ENCODE results near the gene ETV6.
"Not testable (repeated sequence)": the region's sequence is repeated elsewhere in the genome, so short reads cannot be mapped to it uniquely, and the experiment has no call there.

Gene ETV6

GRCh38 chr12:11672256-11673191 is 23.1 kb downstream of the ETV6 start:
- no peak for DNase-seq

DNA sequence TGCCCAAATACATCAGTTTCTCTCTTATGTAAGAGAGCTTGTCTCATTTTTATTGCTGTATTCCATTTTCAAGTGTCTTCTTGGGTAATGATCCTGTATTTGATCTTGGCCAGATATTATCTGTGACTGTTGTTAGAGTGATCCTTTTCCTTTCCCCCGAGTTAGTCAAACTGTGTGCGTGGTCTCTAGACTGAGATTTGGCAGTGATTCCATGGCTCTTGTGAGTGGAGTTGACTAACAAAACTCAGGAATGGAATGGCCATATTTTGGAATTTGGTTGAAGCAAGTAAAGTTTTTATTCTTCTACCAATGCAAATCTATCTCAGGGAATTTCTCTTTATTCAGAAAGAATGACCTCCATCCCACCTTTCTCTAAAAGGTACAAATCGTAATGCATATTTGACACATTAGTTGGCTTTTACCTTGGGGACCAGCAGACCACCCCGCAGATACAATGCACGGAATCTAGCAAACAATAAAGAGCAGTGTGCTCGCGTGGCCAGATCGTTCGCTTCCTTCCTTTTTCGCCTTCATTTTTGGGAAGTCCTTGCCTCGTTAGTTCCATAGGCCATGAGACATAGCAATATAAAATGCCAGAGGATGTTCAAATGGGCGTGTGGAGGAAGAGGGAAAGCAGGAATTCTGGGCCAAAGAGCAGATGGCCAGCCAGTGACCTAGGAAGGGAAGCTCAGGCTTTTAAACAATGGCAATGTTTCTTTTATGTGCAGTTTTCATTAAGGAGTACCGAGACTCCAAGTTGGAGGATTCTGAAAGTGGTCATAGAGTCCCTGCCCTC is 24.4 kb downstream of the ETV6 start:
- DNase-seq, result no peak

DNA sequence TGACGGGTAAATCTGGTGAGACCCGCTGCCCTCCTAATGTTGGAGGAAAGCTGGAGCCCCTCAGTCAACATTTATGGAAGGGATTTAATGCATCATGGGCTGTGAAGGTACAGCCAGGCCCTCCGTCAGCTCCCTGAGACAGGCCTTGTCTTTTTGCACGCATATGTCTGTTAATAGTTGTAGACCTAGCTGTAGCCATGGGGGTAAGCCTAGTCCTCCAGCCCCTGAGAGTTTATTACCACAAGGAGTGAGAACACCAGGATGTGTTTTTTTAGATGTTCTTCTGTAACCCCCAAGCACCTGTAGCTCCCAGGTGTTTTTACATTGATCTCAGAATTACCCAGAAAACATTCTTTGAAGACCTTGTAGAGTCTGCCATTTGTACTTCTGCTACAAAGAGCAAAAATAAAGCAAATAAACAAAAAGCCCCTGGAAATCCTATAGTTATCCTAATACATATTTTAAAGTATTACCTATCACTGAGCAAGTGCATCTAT is 25.5 kb downstream of the ETV6 start:
- no peak for DNase-seq

- DNase-seq, result no peak
These were observed 26.6 kb downstream of the ETV6 start for GRCh38 chr12:11676052-11676451.

DNA sequence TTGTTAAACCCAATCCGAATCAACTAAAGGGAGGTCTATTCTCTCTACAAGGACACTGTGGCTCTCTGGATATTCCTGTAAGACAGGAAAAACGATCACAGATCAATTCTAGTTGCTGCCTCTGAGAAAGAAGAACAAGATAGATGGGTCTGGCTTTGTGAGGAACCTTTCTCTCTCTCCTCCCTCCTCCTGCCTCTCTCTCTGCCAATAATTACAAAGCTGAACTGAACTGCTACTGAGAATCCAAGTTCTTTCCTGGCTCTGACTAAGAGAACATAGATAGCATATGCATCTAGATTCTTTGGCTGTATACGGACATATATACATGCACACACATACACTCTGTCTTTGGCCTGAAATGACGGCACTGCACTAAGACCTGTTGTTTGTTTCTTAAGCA is 27.6 kb downstream of the ETV6 start:
- no peak for DNase-seq

DNA sequence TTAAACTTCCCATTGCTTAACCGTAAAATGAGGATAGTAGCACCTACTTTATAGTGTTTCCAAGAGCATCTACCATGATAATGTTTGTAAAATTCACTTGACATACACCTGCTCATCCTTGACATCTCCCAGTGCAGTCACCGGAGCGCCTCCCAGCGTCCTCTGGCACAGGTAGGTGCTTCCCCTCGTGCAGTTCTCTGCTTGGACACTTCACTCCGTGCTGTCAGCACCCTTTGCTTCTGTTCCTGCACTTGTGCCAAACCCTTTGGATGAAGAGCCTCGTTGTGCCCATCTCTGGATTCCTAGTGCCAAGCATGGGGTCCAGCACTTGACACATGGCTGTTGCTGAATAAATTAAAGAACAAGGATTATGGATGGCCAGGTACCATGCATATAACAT is 28.3 kb downstream of the ETV6 start:
- DNase-seq, result no peak

DNA sequence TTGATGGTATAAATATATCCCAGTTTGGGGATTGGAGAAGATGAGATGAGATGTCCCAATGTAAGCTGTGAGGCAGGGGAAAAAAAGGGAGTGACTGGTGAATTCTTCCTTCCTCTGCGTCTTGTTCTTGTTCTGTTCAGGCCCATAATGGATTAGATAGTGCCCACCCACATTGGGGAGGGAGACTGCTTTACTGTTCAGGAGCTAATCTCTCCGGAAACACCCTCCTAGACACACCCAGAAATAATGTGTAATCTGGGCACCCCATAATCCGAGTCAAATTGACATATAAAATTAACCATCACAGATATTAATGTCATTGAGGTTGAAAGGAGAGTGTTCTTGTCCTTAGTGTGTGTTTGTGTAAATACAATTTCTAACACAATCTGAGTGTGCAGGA is 29.3 kb downstream of the ETV6 start:
- DNase-seq, result no peak

- DNase-seq, result no peak
These were observed 31.7 kb downstream of the ETV6 start for GRCh38 chr12:11681207-11681606.

GRCh38 chr12:11681695-11682094 is 32.2 kb downstream of the ETV6 start:
- DNase-seq, result not testable (repeated sequence)

- no peak for DNase-seq
These were observed 34.9 kb downstream of the ETV6 start for GRCh38 chr12:11684393-11684792.

DNA sequence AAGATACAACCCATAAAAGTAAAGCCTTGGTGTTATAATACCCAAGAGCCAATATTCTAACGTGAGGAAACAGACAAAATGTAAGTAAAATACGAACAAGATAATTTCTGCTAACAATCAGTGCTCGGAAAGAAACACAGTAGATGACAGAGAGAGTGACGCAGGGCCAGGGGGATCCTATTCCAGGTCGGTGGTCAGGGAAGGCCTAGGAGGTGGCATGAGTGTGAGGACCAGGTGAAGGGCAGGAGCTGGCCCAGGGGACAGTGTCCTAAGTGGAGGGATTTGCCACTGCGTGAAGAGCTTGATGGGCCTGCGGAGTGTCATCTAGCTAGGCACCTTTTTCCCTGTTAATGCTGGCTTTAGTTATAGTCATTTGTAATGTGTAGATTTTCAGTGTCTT is 35.3 kb downstream of the ETV6 start:
- DNase-seq, result no peak

- DNase-seq, result no peak
These were observed 35.8 kb downstream of the ETV6 start for GRCh38 chr12:11685316-11685715.

GRCh38 chr12:11685716-11686115 is 36.2 kb downstream of the ETV6 start:
- no peak for DNase-seq

DNA sequence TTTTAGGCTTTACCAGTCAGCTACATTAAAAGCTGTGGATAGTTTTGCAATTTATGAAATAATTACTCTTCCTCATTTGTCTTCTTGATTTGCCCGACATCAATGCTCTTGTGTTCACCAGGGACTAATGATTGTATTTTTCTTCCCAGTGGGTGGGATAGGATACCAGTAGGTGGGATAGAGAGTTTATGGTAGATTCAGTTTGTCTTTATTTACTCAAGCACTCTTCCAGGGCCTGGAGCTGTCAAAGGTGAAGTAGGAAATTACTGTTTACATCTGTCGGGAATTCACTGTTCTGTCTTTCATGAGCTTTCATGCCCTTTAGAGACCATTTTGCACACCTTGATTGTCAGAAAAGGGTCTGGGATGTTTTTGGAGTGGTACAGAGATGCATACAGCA is 36.6 kb downstream of the ETV6 start:
- DNase-seq, result no peak

DNA sequence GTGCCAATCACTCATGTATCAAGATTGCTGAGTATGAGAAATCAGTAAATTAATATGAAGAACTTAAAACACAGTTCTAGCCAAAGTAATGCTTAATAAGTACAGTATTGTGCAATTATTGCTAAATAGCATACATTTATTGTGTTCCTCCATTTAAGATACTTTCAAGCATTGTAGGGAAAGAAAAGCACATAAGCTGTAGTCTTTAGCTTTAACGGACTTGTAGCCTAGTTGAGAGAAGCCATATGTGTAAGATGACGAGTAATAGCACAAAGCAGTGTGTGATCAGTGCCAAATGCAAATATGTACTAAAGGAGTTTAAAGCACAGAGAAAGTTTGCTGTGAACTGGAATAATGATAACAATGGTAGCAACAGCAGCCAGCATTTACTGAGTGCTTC is 38.1 kb downstream of the ETV6 start:
- no peak for DNase-seq

- DNase-seq, result no peak
These were observed 38.9 kb downstream of the ETV6 start for GRCh38 chr12:11688379-11688778.

- DNase-seq, result no peak
These were observed 39.4 kb downstream of the ETV6 start for GRCh38 chr12:11688831-11689230.

- DNase-seq, result no peak
These were observed 40.2 kb downstream of the ETV6 start for GRCh38 chr12:11689591-11690186.

DNA sequence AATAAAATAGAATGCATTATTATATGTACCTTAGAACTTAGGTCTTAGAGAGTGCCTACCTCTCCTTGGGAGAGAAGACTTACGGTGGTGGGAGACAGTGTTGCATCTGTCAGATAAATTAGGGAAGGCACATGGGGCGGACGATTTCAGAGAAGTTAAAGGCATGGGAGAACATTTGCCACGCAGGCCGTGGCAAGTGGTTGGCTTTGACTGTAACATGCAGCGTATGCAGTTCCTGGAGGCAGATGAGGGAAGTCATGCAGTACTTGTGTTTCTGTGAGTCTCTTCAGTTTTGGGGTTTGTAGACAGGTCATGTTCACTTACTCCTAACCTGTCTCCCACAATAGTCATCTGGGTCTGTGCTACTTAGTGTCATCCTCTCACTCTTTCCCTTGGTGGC is 43.6 kb downstream of the ETV6 start:
- no peak for DNase-seq

DNA sequence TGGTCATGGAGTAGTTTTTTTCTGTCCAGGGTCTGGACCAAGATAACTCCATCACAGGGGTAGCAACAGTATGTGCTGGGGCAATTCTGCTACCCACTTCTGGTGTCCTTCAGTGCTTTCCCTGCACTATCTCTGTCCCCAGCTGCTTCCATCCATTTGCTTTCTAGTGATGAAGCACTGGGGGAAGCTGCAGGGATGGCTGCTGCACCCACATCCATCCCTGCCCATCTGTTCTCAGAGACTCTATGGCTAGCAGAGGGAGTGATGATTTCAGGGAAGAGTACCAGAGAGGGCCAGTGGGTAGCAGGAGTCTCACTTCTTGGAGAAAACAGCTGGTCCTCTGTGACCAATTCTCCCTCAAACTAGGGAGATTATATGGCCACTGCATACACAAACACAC is 44.1 kb downstream of the ETV6 start:
- no peak for DNase-seq

GRCh38 chr12:11694528-11694927 is 45.1 kb downstream of the ETV6 start:
- no peak for DNase-seq

GRCh38 chr12:11695321-11695720 is 45.8 kb downstream of the ETV6 start:
- no peak for DNase-seq

- DNase-seq, result no peak
These were observed 46.6 kb downstream of the ETV6 start for GRCh38 chr12:11696084-11696483.

GRCh38 chr12:11697131-11697530 is 47.7 kb downstream of the ETV6 start:
- DNase-seq, result no peak

Data from DMS153 (cell line).